Glutamatergic neuron (in vitro differentiated cells): ENCODE data around the gene FBXO2. TPM values are rescaled to one million over a fixed set of nuclear protein-coding genes. Genes with fewer than 3 reads are reported as not detected.
A peak's percentile ranks its signal among the peaks of the same experiment; 100 is the strongest.
"Not testable (repeated sequence)": the region's sequence is repeated elsewhere in the genome, so short reads cannot be mapped to it uniquely, and the experiment has no call there.

Experiments used
- DNase-seq: peaks from one replicate; pipeline ENCODE4 v3.0.0; 2022
- H3K27ac Mint-ChIP-seq: one replicate; pipeline ENCODE4 v1.8.0; 2020; ENCODE audit warnings: mild to moderate bottlenecking, mixed read lengths, inconsistent platforms; ENCODE audit not compliant: unreplicated experiment
- H3K27me3 Mint-ChIP-seq: one replicate; pipeline ENCODE4 v1.8.0; 2020; ENCODE audit warnings: mild to moderate bottlenecking, moderate library complexity, mixed read lengths, inconsistent platforms; ENCODE audit not compliant: unreplicated experiment
- H3K36me3 Mint-ChIP-seq: one replicate; pipeline ENCODE4 v1.8.0; 2020; ENCODE audit warnings: mild to moderate bottlenecking, mixed read lengths, inconsistent platforms; ENCODE audit not compliant: unreplicated experiment
- H3K4me1 Mint-ChIP-seq: one replicate; pipeline ENCODE4 v1.8.0; 2020; ENCODE audit warnings: mild to moderate bottlenecking, low read depth, mixed read lengths, inconsistent platforms; ENCODE audit not compliant: unreplicated experiment
- H3K4me3 Mint-ChIP-seq: one replicate; pipeline ENCODE4 v1.8.0; 2020; ENCODE audit warnings: mild to moderate bottlenecking, mixed read lengths, inconsistent platforms; ENCODE audit not compliant: unreplicated experiment
- H3K9me3 Mint-ChIP-seq: one replicate; pipeline ENCODE4 v1.8.0; 2020; ENCODE audit warnings: mild to moderate bottlenecking, moderate library complexity, mixed read lengths, inconsistent platforms; ENCODE audit not compliant: unreplicated experiment
- total RNA-seq: library from RNA; stranded (reverse); fragmentation: NEBNext Ultra II Directional; extraction: Animal tissue kit (Norgen Biotek cat#: 25700); gene quantifications from one replicate; pipeline ENCODE4 v1.2.1, GENCODE V29; 2021; ENCODE audit not compliant: unreplicated experiment
- TF ChIP-seq, protein P1 (sequence below): fragments of 200-600 bp; sonication (generic); IDR thresholded peaks from one replicate; pipeline ENCODE4 v1.5.0; 2021; ENCODE audit not compliant: partially characterized antibody, unreplicated experiment

The FBXO2 gene
- total RNA-seq, 1 donor from 2014 or later: 22.2 TPM

- TF ChIP-seq, protein P1, sequence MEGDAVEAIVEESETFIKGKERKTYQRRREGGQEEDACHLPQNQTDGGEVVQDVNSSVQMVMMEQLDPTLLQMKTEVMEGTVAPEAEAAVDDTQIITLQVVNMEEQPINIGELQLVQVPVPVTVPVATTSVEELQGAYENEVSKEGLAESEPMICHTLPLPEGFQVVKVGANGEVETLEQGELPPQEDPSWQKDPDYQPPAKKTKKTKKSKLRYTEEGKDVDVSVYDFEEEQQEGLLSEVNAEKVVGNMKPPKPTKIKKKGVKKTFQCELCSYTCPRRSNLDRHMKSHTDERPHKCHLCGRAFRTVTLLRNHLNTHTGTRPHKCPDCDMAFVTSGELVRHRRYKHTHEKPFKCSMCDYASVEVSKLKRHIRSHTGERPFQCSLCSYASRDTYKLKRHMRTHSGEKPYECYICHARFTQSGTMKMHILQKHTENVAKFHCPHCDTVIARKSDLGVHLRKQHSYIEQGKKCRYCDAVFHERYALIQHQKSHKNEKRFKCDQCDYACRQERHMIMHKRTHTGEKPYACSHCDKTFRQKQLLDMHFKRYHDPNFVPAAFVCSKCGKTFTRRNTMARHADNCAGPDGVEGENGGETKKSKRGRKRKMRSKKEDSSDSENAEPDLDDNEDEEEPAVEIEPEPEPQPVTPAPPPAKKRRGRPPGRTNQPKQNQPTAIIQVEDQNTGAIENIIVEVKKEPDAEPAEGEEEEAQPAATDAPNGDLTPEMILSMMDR: no peak
- no peak for DNase-seq
- peaks cover 2% of the 10 kb centered on the region for H3K4me1 Mint-ChIP-seq
- H3K36me3 Mint-ChIP-seq: peaks cover 7% of the 10 kb centered on the region
- H3K9me3 Mint-ChIP-seq: peaks cover 5% of the 10 kb centered on the region
- no peak overlapping the region for H3K27ac Mint-ChIP-seq
- H3K27me3 Mint-ChIP-seq: peaks cover 3% of the 10 kb centered on the region
- no peak overlapping the region for H3K4me3 Mint-ChIP-seq
Observed at GRCh38 chr1:11610629-11611180, 43.5 kb downstream of the FBXO2 start.

GRCh38 chr1:11609378-11609777 lies 44.9 kb downstream of the FBXO2 start:
- H3K9me3 Mint-ChIP-seq, H3K36me3 Mint-ChIP-seq, H3K27ac Mint-ChIP-seq, H3K4me3 Mint-ChIP-seq, DNase-seq, H3K4me1 Mint-ChIP-seq, H3K27me3 Mint-ChIP-seq: not testable (repeated sequence)

GRCh38 chr1:11608596-11609130 lies 45.6 kb downstream of the FBXO2 start:
- not testable (repeated sequence) for DNase-seq, H3K27ac Mint-ChIP-seq, H3K9me3 Mint-ChIP-seq, H3K4me1 Mint-ChIP-seq, H3K27me3 Mint-ChIP-seq, H3K4me3 Mint-ChIP-seq, H3K36me3 Mint-ChIP-seq

- TF ChIP-seq, protein P1: no peak
- H3K9me3 Mint-ChIP-seq: peaks cover 5% of the 10 kb centered on the region
- H3K27me3 Mint-ChIP-seq: peaks cover 3% of the 10 kb centered on the region
- peaks cover 11% of the 10 kb centered on the region for H3K4me1 Mint-ChIP-seq
- peaks cover 7% of the 10 kb centered on the region for H3K36me3 Mint-ChIP-seq
- H3K4me3 Mint-ChIP-seq: no peak overlapping the region
- DNase-seq: no peak
- H3K27ac Mint-ChIP-seq: no peak overlapping the region
Observed at GRCh38 chr1:11606775-11607174, 47.5 kb downstream of the FBXO2 start.

- no peak overlapping the region for H3K27ac Mint-ChIP-seq
- H3K9me3 Mint-ChIP-seq: peaks cover 6% of the 10 kb centered on the region
- H3K27me3 Mint-ChIP-seq: peaks cover 2% of the 10 kb centered on the region
- peaks cover 3% of the 10 kb centered on the region for H3K36me3 Mint-ChIP-seq
- TF ChIP-seq, protein P1: no peak
- peaks cover 11% of the 10 kb centered on the region for H3K4me1 Mint-ChIP-seq
- no peak overlapping the region for H3K4me3 Mint-ChIP-seq
- no peak for DNase-seq
Observed at GRCh38 chr1:11602981-11603380, 51.2 kb downstream of the FBXO2 start.

DNA sequence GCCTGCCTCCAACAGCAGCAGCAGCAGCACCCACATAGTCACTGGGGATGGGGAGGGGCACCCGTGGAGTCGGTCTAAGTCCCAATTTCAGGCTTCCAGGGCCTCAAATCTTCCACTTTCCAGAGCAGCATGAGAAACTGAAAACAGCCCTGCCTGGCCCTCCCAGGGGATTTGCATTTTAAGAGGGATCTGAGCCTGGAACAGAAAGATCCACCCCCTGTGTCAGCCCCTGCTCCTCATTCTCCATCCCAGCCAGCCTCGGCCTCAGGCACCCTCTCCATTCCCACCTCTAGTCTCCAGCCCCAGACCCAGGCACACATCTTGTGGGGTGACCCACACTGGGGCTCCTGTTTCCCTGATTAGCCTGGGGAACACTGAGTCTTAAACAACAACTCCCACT lies 51.8 kb downstream of the FBXO2 start:
- Mint-ChIP-seq H3K27ac (no peak overlapping the region), H3K9me3 (peaks cover 6% of the 10 kb centered on the region), H3K27me3 (peaks cover 2% of the 10 kb centered on the region), H3K4me1 (peaks cover 11% of the 10 kb centered on the region), H3K36me3 (peaks cover 3% of the 10 kb centered on the region), H3K4me3 (no peak overlapping the region)
- TF ChIP-seq, protein P1: no peak
- peak; percentile 40 for DNase-seq
